Ascending aorta (tissue), 2 donors: ENCODE results near the gene SP7. TPM values are rescaled to one million over a fixed set of nuclear protein-coding genes. Genes with fewer than 3 reads are reported as not detected.

Experiments used
- DNase-seq, 2 donors: peaks; one replicate each; pipeline ENCODE4 v3.0.0-alpha.2; 2019; ENCODE audit warnings: low spot score in 2 of 2
- H3K27ac ChIP-seq, 2 donors: fragments of 200-600 bp; sonication (generic); one replicate each; pipeline ENCODE4 v1.5.1; 2016 to 2017; ENCODE audit warnings: mild to moderate bottlenecking in 1 of 2
- H3K27me3 ChIP-seq: fragments of 200-600 bp; sonication (generic); one replicate; pipeline ENCODE4 v1.5.1; 2017
- H3K36me3 ChIP-seq, 2 donors: fragments of 200-600 bp; sonication (generic); one replicate each; pipeline ENCODE4 v1.5.1; 2016
- H3K4me1 ChIP-seq, 2 donors: fragments of 200-600 bp; sonication (generic); one replicate each; pipeline ENCODE4 v1.5.1; 2016 to 2017; ENCODE audit warnings: mild to moderate bottlenecking in 1 of 2
- H3K4me3 ChIP-seq, 2 donors: fragments of 200-600 bp; sonication (generic); one replicate each; pipeline ENCODE4 v1.5.1; 2016 to 2017; ENCODE audit warnings: mild to moderate bottlenecking in 1 of 2
- H3K9me3 ChIP-seq, 2 donors: fragments of 200-600 bp; sonication (generic); one replicate each; pipeline ENCODE4 v1.5.1; 2016
- CTCF ChIP-seq, 3 experiments: fragments of 200-600 bp in 2 of 3; fragments of 450-650 bp in 1 of 3; sonication (generic) in 2 of 3; IDR thresholded peaks; one replicate each; pipeline ENCODE4 v1.5.1; 2016 to 2019; ENCODE audit warnings: antibody characterized with exemption in 3 of 3, mild to moderate bottlenecking in 1 of 3, moderate library complexity in 1 of 3
- intact Hi-C: fragments of 100-400 bp; cut with DNase I; formaldehyde crosslinking; loops from one replicate; pipeline ENCODE4 v1.15.1; 2023
- total RNA-seq: library from RNA; depleted of rRNA; stranded (reverse); fragments of >200 nt; gene quantifications from one replicate; pipeline ENCODE4 v1.1.0, GENCODE V29; 2016

SP7 gene
- total RNA-seq, 1 donor from 2014 or later = not detected

DNA sequence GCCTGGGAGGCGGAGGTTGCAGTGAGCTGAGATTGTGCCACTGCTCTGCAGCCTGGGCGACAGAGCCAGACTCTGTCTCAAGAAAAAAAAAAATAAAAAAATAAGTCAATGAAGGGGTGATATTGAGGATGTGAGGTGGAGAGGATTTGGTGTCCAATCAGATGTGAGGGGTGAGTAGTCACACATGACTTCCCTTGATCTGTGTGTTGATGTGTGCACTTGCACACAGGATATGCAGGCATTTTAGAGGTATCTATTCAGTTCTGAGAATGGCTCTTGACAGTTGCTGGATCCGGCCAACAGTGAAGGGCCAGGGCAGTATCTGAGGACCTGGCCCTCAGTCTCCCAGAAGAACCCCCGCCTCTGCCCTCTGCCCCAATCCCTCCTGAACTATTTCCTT, 7.8 kb upstream of the SP7 start:
- intact Hi-C loops = no loop called here
- Histone ChIP-seq H3K9me3 (no peaks in the 10 kb centered on the region), H3K36me3 (no peaks in the 10 kb centered on the region), H3K4me1 (peaks cover 0 to 11% of the 10 kb centered on the region in 2 donors), H3K27me3 (no peaks in the 10 kb centered on the region), H3K27ac (no peak overlapping the region), H3K4me3 (peak overlapping the region in 1 of 2 donors; percentile 81)
- no peak for TF ChIP-seq CTCF (IDR thresholded peaks at IDR 0.05)
- DNase-seq = no peak

- Histone ChIP-seq H3K4me3 (no peak overlapping the region), H3K27ac (no peak overlapping the region), H3K27me3 (no peaks in the 10 kb centered on the region), H3K9me3 (no peaks in the 10 kb centered on the region), H3K4me1 (peaks cover 0 to 11% of the 10 kb centered on the region in 2 donors), H3K36me3 (no peaks in the 10 kb centered on the region)
- no peak for TF ChIP-seq CTCF (IDR thresholded peaks at IDR 0.05)
- intact Hi-C loops = no loop called here
- DNase-seq = no peak
Measured at GRCh38 chr12:53343449-53343848, 7.3 kb upstream of the SP7 start.

DNA sequence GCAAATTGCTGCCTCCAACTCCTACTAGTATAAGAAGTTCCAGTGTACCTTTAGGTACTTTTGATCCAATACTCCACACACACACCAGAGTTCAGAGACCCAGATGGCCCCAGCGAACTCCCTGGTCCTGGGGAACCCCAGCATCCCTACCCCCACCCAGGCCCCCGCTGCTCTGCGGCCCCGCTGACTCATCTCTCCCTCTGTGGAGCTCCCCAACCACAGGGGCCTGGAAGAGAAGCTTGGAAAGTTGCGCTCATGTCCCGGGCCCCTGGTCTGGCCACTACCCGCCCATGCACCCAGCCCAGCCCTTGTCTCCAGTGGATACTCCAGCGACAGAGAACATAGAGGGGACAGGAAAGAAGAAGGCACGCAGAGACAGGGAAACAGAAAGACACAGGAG, 4.2 kb upstream of the SP7 start:
- no peak overlapping the region for H3K4me3 ChIP-seq
- H3K27me3 ChIP-seq = no peaks in the 10 kb centered on the region
- H3K36me3 ChIP-seq = no peaks in the 10 kb centered on the region
- no peak overlapping the region for H3K27ac ChIP-seq
- intact Hi-C loops = no loop called here
- DNase-seq = no peak
- no peaks in the 10 kb centered on the region for H3K9me3 ChIP-seq
- TF ChIP-seq CTCF (IDR thresholded peaks at IDR 0.05) = no peak
- H3K4me1 ChIP-seq = peaks cover 0 to 6% of the 10 kb centered on the region in 2 donors

- TF ChIP-seq CTCF (IDR thresholded peaks at IDR 0.05) = no peak
- Histone ChIP-seq H3K36me3 (no peaks in the 10 kb centered on the region), H3K27ac (no peak overlapping the region), H3K4me1 (no peaks in the 10 kb centered on the region), H3K9me3 (no peaks in the 10 kb centered on the region), H3K27me3 (no peaks in the 10 kb centered on the region), H3K4me3 (no peak overlapping the region)
- intact Hi-C loops = no loop called here
- no peak for DNase-seq
Measured at GRCh38 chr12:53338916-53339315, 2.8 kb upstream of the SP7 start.

DNA sequence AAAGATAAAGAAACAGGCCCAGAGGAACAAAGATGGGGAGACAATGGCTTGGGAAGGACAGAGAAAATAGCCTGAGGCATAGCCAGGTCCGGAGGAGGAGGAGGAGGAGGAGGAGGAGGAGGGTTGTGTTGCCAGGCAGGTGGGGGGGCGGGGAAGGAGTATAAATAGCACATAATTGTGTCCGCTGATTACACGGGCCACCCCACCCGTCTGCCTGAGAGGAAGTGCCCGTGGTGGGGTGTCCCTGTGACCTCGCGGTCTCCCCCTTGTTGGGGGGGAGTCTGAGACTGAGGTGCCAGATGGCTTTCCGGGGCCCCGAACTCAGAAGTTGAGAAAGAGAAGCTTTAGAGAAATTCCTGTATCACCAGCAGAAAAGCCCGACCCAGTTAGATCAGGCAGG, 1.9 kb upstream of the SP7 start:
- Histone ChIP-seq H3K36me3 (no peaks in the 10 kb centered on the region), H3K9me3 (no peaks in the 10 kb centered on the region), H3K27ac (no peak overlapping the region), H3K4me1 (no peaks in the 10 kb centered on the region), H3K4me3 (no peak overlapping the region), H3K27me3 (peaks cover 6% of the 10 kb centered on the region)
- TF ChIP-seq CTCF (IDR thresholded peaks at IDR 0.05) = no peak
- intact Hi-C loops = no loop called here
- DNase-seq = no peak

DNA sequence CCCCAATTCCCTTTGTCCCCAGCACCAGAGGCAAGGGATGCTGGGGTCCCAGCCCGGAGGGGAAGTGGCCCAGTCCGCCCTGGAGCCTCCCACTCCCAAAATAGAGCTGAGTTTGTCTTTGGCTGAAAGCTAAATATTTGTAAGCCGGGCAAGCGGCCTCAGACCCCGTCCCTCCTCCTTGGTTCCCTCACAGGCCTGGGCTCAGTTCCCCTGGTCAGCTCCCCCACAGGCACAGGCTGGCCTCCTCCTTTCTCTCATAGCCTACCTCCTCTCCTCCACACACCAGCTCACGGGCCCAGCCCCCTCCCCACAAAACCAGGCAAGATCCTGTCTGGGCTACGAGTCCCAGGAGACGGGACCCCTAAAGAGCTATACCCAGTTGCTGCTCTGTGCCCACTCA, 1.3 kb downstream of the SP7 start:
- Histone ChIP-seq H3K27me3 (peaks cover 6% of the 10 kb centered on the region), H3K27ac (no peak overlapping the region), H3K4me3 (no peak overlapping the region), H3K36me3 (no peaks in the 10 kb centered on the region), H3K9me3 (no peaks in the 10 kb centered on the region), H3K4me1 (no peaks in the 10 kb centered on the region)
- no peak for TF ChIP-seq CTCF (IDR thresholded peaks at IDR 0.05)
- no peak for DNase-seq
- intact Hi-C loops = no loop called here
